ENCODE measurements around the gene ZFYVE21. TPM values are rescaled to one million over a fixed set of nuclear protein-coding genes. Genes with fewer than 3 reads are reported as not detected.

Gene ZFYVE21
- total RNA-seq, 1 donor from 2014 or later = 46.9 TPM

DNA sequence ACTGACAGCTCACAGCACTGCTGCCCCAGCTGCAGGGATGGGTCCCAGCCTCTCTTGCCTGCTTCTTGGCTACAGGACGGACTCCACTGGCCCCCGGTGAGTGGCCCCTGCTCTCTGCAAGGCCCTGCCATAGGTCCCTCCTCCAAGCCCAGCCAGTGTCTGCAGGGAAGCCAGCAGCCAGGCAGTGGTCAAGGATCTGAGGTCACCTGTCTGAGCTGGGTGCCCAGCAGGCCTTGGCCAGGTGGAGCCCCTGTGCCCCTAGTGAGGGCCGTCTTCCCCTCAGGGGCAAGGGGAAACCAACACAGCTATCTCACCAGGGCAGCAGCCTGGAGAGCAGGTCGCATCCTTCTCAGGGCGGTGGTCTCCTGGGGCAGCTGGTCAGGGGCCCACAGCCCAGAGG, 13.5 kb upstream of the ZFYVE21 start:
- no peak for ATAC-seq
- DNase-seq (ENCODE audit: missing footprints) = no peak
- intact Hi-C loops (cut with DNase I) = no loop called here

DNA sequence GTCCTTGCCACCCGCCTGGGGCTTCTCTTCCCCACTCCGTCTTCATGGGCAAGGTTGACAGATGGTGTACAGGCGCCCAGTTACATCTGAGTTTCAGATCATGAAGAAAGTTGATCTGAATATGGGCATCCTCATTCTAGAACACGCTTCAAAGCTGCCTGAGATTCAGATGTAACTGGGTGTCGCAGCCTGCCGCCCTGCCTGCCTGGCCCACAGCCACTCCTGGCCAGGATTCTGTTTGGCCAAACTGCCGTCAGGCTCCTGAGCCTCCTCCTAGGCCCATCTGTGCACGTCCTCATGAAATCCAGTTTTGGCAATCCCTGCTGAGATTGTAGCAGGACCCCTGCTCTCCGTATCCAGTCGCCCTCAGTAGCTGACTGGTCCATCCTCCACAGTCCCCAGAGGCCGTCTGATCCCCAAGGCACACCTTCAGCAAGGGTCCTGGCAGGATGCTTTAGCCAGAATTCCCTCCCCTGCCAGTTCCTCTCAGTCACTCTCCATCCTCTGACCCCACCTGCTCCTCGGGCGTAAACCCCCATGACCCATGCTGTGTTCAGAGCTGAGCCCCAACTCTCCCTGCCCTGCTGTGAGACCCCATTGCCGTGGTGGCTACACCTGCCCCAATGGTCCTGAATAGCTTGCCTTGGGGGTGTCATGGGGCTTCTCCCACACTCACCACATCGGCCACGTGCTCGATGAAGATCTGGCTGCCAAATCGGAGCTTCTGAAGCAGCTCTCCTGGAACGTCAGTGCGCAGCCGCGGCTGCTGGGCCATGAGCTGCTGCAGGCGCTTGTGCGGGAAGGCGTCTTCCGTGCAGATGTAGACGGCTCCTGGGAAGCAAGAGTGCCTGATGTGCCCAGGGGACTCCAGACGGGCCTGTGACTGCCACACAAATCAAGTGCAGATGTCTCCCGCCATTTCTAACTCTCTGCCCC, 12.8 kb upstream of the ZFYVE21 start:
- ATAC-seq (no peak), DNase-seq (ENCODE audit: missing footprints) (peak; percentile 45)

DNA sequence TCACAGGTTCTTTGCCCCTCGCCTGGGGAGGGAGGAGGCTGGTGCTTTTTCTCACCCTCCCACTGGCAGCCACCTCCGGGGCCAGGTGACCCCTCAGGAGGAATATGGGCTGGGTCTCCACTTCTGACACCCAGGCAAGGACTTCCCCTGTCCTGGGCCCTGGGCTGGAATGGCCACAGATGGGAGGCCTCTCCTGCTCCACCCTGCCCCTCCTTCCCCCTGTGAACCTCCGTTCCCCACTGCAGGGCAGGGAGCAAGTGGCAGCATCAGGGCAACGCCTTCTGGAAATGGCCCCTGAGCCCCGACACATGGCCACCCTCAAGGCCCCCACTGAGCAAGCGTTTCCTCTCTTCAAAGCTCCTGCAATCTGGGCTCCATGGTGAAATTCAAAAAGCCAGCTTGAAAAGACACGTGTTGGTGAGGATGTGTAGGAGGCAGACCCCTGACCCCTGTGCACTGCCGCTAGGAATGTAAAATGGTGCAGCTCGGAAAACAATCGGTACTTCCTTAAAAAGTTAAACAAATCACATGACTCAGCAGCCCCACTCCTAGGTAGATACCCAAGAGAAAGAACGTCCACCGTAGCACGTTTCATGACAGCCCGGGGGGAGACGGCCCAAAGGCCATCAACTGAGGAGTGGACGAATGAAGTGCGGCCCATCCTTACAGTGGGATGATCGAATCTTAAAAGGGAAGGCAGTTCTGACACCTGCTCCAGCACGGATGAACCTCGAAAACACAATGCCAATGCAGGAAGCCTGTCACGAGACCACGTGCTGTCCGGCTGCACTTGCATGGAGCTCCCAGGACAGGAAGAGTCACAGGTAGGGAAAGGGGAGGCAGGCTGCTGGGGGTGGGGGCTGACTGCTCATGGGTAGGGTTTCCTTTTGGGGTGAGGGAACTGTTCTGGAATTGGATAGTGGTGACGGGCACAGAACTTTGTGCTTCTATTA, 11.9 kb upstream of the ZFYVE21 start:
- intact Hi-C loops (cut with DNase I) = no loop called here
- peak; percentile 59 for DNase-seq (ENCODE audit: missing footprints)

More for the DNA sequence above, 12.8 kb upstream of the ZFYVE21 start:
- intact Hi-C loops (cut with DNase I) = no loop called here

DNA sequence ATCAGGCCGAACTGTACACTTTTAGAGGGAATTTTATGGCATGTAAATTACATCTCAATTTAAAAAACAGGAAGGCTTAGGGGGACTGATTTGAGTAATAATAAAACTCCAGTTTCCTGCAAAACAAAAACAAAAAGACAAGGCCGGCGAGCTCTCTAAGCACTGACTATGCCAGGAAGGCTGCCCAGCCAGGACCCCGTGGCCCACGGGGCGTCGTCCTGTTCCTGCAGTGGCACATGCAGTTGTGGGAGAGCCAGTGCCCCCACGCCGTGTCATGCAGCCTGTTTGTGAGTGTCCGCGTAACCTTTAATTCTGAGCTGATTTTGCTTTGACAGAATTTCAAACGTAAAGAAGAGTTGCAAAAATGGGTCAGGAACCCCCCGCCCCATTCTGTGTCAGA, 10.9 kb upstream of the ZFYVE21 start:
- intact Hi-C loops (cut with DNase I) = no loop called here
- DNase-seq (ENCODE audit: missing footprints) = peak; percentile 47
- no peak for ATAC-seq

More for the DNA sequence above, 11.9 kb upstream of the ZFYVE21 start:
- ATAC-seq = no peak

DNA sequence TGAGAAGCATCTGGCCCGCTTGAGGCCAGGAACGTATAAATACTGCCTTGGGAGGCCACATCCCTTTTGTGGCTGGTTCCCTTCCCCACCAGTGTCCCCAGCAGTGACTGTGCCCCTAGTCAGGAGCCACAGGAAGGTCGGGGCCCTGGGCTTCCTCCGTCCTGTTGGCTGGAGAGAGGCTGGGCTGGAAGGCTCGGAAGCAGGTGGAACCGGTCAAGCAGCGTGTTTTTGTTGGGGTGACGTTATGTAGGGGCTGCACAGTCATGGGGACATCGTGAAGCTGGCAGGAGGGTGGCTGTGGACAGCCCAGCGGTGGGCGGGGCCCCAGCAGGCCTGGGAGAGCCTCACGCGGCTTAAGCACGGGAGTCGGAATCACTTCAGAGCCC, 10.5 kb upstream of the ZFYVE21 start:
- DNase-seq (ENCODE audit: missing footprints) (no peak), ATAC-seq (peak; percentile 30)
- intact Hi-C loops (cut with DNase I) = no loop called here

DNA sequence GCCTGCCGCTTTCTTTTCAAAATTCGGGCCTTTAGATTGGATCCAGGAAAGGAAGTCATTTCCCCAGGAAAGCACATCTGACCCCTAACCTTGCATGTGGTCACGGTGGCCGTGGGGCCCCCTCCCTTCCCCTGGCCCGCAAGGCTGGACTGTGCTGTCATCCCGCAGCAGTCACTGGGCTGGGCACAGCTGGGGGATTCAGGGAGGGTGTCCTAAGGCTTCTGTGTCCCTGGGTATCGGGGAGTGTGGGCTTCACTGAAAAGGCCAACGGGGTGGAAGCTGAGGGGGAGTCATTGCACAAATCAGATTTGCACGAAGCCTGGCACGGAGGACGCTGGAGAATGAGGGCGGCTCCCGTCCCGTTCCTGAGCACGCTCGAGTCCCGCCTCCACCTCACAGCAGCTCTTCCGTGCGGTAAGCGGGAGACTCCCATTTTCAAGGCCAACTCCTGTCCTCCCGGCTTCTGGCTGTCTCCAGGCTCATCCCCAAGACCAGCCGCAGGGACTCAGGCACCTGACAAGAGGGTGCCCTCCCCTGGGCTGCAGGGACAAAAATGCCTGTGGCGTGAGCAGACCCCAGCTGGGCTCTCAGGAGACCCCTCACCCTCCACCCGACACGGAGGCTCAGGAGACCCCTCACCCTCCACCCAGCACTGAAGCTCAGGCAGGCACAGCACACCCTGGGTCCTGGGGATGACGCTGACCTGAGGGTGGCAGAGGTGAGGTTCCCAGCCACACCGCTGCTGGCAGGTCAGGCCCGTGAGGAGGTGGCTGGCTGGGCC, 9.9 kb upstream of the ZFYVE21 start:
- DNase-seq (ENCODE audit: missing footprints) (no peak), ATAC-seq (peak; percentile 1)
- intact Hi-C loops (cut with DNase I) = no loop called here

DNA sequence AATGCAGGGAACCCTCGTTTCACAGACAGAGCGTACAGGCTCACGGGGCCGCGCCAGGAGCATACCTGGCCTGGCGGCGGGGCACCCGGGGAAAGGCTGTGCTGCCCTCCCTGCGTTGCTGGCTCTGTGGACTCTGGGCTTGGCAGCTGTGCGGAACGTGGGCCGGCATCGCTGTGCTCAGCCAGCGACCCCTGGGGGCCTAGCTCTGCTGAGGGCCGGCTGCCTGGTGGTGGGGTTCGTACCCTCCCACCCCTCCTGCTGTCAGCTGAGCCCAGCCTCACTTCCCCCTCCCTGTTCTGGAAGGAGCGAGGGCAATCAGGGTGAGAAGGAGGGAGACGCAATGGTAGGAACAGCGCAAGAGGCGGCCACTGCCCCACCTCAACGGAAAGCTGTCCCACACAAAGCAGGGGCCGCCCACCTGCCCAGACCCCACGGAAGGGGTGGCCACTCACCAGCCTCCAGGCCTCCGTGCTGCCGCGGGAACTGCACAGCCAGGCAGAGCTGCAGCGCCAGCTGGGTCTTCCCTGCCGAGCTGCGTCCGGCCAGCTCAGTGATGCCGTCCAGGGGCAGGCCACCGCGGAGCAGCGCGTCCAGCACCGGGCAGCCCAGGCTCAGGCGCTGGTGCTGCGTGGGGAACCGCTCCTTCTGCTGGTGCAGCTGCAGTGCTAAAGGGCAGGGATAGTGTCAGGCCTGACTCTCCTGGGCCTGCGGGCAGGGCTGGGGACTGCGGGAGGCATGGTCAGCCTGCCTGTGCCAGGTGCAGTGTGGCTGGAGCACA, 8.9 kb upstream of the ZFYVE21 start:
- DNase-seq (ENCODE audit: missing footprints) = peak; percentile 59
- intact Hi-C loops (cut with DNase I) = no loop called here

DNA sequence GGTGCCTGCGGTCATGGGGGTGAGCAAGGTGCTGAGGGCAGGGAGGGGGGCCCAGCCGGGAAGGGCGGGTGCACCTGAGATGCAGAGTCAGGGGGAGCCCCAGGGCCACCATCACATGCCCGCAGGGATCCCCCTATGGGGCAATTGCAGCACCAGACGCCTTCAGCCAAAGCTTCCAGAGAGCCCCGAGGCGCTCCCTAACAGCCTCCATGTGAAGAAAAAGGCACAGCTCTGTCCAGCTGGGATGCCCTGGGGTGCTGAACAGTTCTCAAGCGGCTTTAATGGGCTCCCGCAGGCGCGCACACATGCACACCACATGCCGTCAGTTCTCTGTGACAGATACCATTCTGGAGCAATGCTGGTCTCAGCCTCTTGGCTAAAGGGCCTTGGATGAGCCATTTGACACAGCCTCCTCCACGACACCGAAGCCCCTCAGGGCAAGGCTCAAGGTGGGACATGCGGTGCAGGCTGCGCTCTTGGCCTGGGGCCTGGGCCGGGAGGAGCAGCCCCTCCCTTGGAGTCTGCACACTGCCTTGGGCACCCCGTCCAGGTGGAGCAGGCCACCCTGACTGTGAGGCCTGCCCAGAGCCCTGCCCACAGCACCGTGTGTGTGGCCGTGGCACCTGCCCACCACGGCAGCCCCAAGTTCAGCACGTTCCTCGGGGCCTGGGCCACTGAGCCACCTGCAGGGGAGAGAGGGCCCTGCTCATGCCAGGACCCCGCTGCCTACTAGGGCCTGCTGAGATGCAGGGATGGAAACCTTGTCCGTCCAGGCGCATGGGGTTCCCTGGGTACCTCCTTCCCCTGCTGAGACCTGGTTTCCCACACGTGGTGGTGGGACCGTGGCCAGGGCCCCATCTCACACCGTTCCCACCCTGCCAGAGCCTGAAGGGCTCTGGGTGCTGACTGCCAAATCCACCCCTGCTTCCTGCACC, 8.0 kb upstream of the ZFYVE21 start:
- peak; percentile 3 for ATAC-seq
- intact Hi-C loops (cut with DNase I) = no loop called here
- DNase-seq (ENCODE audit: missing footprints) = peak; percentile 39

More for the DNA sequence above, 8.9 kb upstream of the ZFYVE21 start:
- ATAC-seq = no peak

DNA sequence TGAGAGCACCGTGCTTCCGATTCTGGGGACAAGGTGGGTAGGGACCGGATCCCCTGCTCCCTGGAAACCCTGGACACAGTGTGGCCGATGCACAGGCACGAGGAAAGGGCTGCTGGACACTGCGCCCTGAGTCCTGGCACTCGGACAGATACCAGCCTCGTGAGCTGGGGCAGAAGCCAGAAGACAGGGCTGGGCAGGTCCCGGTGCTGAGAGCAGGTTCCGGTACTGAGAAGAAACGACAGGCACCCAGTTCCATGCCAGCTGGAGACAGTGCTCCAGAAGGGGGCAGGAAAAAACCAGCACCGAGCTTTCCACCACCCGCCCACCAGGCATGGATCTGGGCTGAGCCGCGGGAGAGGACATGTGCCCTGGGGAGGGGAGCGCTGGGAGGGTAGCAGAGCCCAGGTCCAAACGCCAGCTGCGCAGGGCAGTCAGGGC, 6.8 kb upstream of the ZFYVE21 start:
- ATAC-seq (peak; percentile 28), DNase-seq (ENCODE audit: missing footprints) (peak; percentile 67)
- intact Hi-C loops (cut with DNase I) = no loop called here

DNA sequence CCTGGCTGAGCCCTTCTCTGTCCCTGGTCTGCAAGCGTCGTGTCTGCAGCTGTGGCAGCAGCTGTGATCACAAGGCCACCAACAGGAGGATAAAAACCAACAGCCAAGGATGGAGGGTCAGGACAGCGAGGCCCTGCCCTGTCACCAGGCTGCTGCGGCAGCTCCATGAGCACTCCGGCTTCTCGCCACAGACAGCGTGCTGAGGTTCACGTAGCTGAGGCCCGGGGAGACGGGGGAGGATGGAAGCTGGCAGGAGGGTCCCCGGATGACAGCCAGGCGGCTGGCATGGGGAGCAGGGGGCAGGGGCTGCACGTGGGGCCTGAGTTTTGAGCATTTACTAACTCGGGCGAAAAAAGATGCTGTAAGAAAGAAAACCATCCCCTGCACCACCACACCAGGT, 5.8 kb upstream of the ZFYVE21 start:
- ATAC-seq = no peak
- intact Hi-C loops (cut with DNase I) = loop anchor here (10.0 kb wide), 1 partner anchor 145 kb away; the partner anchor contains the start of genes BAG5 and COA8
- peak; percentile 42 for DNase-seq (ENCODE audit: missing footprints)

DNA sequence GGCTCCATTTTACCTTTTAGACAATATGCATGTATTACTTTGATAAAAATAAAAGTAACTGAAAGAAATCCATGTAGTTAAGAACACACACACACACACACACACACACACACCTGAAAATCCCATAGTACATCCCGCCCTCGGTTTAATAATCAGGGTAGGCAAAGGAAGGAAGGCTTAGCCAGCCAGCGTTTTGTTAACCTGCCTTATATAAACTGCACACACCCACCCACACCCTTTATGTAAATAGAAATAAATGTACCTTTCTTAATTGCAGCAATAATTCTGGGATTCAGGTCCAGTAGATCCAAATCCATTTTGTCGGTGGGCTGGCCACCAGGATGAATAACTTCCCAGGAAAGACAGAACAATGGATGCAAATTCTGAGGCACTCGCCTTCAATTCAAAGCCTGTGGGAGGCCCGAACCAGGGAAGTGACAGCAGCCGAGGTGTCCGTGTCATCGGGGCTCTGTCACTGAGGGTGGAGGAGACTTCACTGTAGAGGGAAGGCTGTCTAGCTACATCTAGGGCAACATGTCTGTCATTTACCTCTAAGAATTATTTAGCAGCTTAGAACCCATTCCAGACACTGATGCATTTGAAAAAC, 4.7 kb upstream of the ZFYVE21 start:
- DNase-seq (ENCODE audit: missing footprints) (peak; percentile 20), ATAC-seq (no peak)
- intact Hi-C loops (cut with DNase I) = loop anchor here (10.0 kb wide), 1 partner anchor 146 kb away; the partner anchor contains the start of genes BAG5 and COA8

DNA sequence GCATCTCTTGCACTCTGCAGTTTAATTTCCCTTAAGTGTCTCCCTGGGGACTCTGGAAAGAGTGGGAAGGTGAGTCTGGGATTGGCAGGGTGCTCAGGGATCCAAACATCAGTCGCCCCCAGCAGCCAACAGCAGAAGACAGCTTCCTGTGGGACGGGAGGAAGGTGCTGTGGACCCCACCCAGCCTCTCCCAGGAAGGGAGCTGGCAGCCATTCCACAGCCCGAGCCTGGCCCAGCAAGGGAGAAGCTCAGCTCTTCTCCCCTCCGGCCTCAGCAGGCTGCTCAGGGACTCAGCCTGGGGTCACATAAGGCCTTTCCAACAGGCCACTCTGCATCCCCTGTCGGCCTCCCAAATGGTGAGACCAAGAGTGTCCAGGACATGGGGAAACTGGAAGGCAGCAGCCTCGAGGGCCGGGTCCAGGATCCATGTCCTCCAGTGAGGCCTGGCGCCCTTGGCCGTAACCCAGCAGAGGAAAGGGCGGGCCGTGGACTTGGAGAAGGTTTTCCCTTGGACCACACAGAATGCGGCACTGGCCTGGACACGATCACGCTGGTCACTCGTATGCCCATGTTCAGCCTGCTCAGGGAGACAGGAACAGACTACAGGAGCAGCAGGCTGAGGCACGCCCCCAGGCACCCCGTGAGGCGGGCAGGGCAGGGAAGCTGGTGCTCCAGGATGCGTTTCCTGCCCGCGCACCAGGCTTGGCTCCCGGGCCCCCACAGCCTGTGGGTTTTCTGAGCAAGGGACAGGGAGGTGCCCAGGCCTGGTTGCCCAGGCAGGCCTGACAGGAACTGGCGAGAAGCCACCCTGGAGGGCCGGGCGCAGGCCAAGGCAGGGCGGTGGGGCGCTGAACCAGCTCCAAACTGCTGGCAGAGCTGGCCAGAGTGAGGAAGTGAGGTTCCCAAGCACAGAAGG, 3.8 kb upstream of the ZFYVE21 start:
- DNase-seq (ENCODE audit: missing footprints) (peak; percentile 76), ATAC-seq (peak; percentile 2)
- intact Hi-C loops (cut with DNase I) = loop anchor here (10.0 kb wide), 1 partner anchor 147 kb away; the partner anchor contains the start of genes BAG5 and COA8

DNA sequence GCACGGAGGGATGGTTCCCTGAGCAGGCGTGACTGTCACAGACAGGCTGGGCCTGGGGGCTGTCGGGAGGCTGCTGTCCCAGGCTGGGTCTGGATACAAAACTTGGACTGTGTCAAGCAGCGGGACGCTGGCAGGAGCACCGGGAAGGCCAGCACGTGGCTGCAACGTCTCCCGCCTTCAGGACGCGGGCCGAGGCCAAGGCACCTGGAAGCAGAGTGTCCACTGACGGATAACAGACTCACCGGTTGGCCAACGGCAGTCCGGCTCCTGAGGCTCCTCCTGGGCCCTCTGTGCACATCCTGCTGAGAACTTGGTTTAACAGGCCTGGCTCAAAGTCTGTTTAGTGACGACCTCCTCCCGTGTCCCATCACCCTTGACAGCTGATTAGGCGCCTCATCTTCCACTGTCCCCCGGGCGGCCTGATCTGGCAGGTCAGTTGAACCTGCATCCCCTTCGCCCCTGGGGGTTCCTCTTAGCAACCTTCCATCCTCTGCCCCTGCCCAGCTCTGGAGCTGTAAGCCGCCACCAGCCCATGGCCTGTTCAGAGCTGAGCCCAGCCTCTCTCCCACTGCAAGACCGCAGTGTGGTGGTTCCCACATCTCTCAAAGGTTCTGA, 2.9 kb upstream of the ZFYVE21 start:
- no peak for DNase-seq (ENCODE audit: missing footprints)
- intact Hi-C loops (cut with DNase I) = loop anchor here (10.0 kb wide), 1 partner anchor 148 kb away; the partner anchor contains the start of genes BAG5 and COA8
- ATAC-seq = no peak

DNA sequence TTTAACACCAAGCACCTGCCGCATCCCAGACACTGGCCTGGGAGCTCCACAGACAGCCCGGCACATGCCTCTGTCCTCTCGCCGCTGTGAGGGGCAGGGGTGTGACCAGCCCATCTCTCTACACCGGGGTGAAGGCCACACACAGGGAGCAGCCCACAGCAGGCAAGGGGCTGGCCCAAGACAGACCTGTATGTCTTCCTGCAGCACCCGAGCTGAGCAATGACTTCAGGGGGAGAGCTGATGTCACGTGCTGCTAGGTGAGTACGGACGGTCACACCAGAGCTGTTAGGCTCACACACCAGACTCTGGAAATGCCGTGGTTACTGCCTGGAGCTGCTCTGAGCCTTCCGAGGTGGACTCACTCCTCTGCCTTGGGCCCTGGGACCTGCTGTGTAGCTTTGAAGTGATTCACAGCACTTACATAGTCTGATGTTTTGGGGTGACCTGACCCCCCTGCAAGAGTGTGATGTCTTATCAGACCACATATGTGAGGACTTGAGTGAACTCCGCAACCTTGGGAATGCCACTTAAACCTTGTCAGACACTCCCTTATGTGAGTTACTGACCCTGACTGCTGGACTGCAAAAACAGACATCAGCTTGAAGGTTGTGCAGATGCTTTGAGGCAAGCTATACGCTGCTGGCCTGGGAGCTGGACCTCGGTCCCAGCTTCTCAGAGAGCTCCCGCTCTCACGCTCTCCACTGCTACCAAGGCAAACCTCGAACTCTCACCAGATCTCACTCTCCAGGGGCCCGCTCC, 2.1 kb upstream of the ZFYVE21 start:
- intact Hi-C loops (cut with DNase I) = loop anchor here (2.0 to 10.0 kb wide), 2 partner anchors 149 to 197 kb away; partner anchors contain the start of genes BAG5 and COA8
- ATAC-seq = no peak

More for the DNA sequence above, 2.1 kb upstream of the ZFYVE21 start:
- no peak for DNase-seq (ENCODE audit: missing footprints)
